Gastrocnemius medialis (tissue), 4 donors: ENCODE measurements around the gene STON2. TPM values are rescaled to one million over a fixed set of nuclear protein-coding genes. Genes with fewer than 3 reads are reported as not detected.

Source experiments
- ATAC-seq, 2 donors: fragments of 150-250 bp; one replicate each; pipeline ENCODE4 v1.9.1; 2016
- DNase-seq, 2 donors: peaks; one replicate each; pipeline ENCODE4 v3.0.0-alpha.2; 2019
- H3K27ac ChIP-seq, 4 donors: fragments of 200-600 bp; sonication (generic); 1 replicate in 1 of 4; 2 replicates in 3 of 4; pipeline ENCODE4 v1.5.1; 2016 to 2018; ENCODE audit warnings: mild to moderate bottlenecking in 2 of 4, moderate library complexity in 1 of 4
- H3K27me3 ChIP-seq, 3 donors: fragments of 200-600 bp; sonication (generic) in 2 of 3; 1 replicate in 1 of 3; 2 replicates in 2 of 3; pipeline versions ENCODE4 v1.5.1 to v1.6.0; 2016 to 2019; ENCODE audit warnings: mild to moderate bottlenecking in 1 of 3, moderate library complexity in 1 of 3
- H3K36me3 ChIP-seq, 2 donors: fragments of 200-600 bp; sonication (generic) in 1 of 2; one replicate each; pipeline ENCODE4 v1.5.1; 2017 to 2018
- H3K4me1 ChIP-seq, 2 donors: fragments of 200-600 bp; sonication (generic) in 1 of 2; one replicate each; pipeline ENCODE4 v1.5.1; 2016 to 2017; ENCODE audit warnings: mild to moderate bottlenecking in 2 of 2
- H3K4me3 ChIP-seq, 4 donors: fragments of 200-600 bp; sonication (generic) in 3 of 4; 1 replicate in 1 of 4; 2 replicates in 3 of 4; pipeline ENCODE4 v1.5.1; 2016 to 2019; ENCODE audit warnings: mild to moderate bottlenecking in 2 of 4
- H3K9me3 ChIP-seq, 3 donors: fragments of 200-600 bp; sonication (generic) in 2 of 3; 1 replicate in 1 of 3; 2 replicates in 2 of 3; pipeline ENCODE4 v1.5.1; 2016 to 2019
- CTCF ChIP-seq, 5 experiments: fragments of 450-650 bp in 3 of 5; fragments of 200-600 bp in 2 of 5; sonication (generic) in 2 of 5; IDR thresholded peaks in 4 of 5; conservative IDR thresholded peaks in 1 of 5; 1 replicate in 4 of 5; 2 replicates in 1 of 5; pipeline ENCODE4 v1.5.1; 2016 to 2019; ENCODE audit warnings: antibody characterized with exemption in 5 of 5, mild to moderate bottlenecking in 3 of 5, moderate library complexity in 3 of 5
- POLR2A ChIP-seq, 2 donors: fragments of 450-650 bp; IDR thresholded peaks; one replicate each; pipeline ENCODE4 v1.6.1; 2017; ENCODE audit warnings: antibody characterized with exemption in 2 of 2, mild to moderate bottlenecking in 2 of 2, moderate library complexity in 2 of 2
- in situ Hi-C, 4 donors: fragments of 200-750 bp; cut with MboI; loops; one replicate each; pipeline versions ENCODE4 v1.15.0 to v1.8.0; 2017; ENCODE audit warnings: low sequenced_read_pairs in 4 of 4
- intact Hi-C: fragments of 100-400 bp; cut with DNase I; formaldehyde crosslinking; loops from one replicate; pipeline ENCODE4 v1.15.1; 2023; ENCODE audit warnings: low total_unique reads
- total RNA-seq, 4 donors: library from RNA; depleted of rRNA; stranded (reverse); fragments of >200 nt; gene quantifications; one replicate each; pipeline versions ENCODE4 v1.1.0 to v1.2.3, GENCODE V29; 2016

STON2 gene
- total RNA-seq, 4 donors from 2014 or later, result 60.2 to 198 (median 161) TPM

GRCh38 chr14:81447021-81447764, 47.1 kb upstream of the STON2 start:
- Histone ChIP-seq H3K36me3 (no peaks in the 10 kb centered on the region), H3K27ac (peak overlapping the region; percentile 81 to 89 (median 84)), H3K4me3 (no peak overlapping the region), H3K4me1 (peaks cover 45 to 46% of the 10 kb centered on the region in 2 donors), H3K27me3 (no peaks in the 10 kb centered on the region), H3K9me3 (no peaks in the 10 kb centered on the region)
- ATAC-seq (peak; percentile 48 to 60), DNase-seq (peak; percentile 29 to 66)
- intact Hi-C loops (no loop called here), in situ Hi-C loops (loop anchor here in 1 of 4 donors (5.0 kb wide), 1 partner anchor 45 kb away; the partner anchor contains the start of gene STON2)
- TF ChIP-seq CTCF (IDR thresholded peaks at IDR 0.05 in 4 of 5, conservative IDR thresholded peaks at IDR 0.05 in 1 of 5) (no peak), POLR2A (IDR thresholded peaks at IDR 0.05) (no peak)

- in situ Hi-C loops, result loop anchor here in 1 of 4 donors (5.0 kb wide), 1 partner anchor 44 kb away; the partner anchor contains the start of gene STON2
- Histone ChIP-seq H3K4me3 (no peak overlapping the region), H3K36me3 (no peaks in the 10 kb centered on the region), H3K27ac (peak overlapping the region; percentile 81 to 89 (median 84)), H3K27me3 (no peaks in the 10 kb centered on the region), H3K4me1 (peaks cover 45% of the 10 kb centered on the region in 2 donors), H3K9me3 (no peaks in the 10 kb centered on the region)
- no peak for TF ChIP-seq CTCF (IDR thresholded peaks at IDR 0.05 in 4 of 5, conservative IDR thresholded peaks at IDR 0.05 in 1 of 5)
- no peak for TF ChIP-seq POLR2A (IDR thresholded peaks at IDR 0.05)
- intact Hi-C loops, result no loop called here
- DNase-seq (no peak), ATAC-seq (no peak)
Measured at GRCh38 chr14:81446279-81447007, 46.3 kb upstream of the STON2 start.

GRCh38 chr14:81441626-81442134, 41.6 kb upstream of the STON2 start:
- ATAC-seq, result no peak
- Histone ChIP-seq H3K27ac (no peak overlapping the region), H3K4me3 (no peak overlapping the region), H3K4me1 (peaks cover 8 to 11% of the 10 kb centered on the region in 2 donors), H3K36me3 (no peaks in the 10 kb centered on the region), H3K9me3 (no peaks in the 10 kb centered on the region), H3K27me3 (no peaks in the 10 kb centered on the region)
- intact Hi-C loops (no loop called here), in situ Hi-C loops (loop anchor here in 1 of 4 donors (5.0 kb wide), 1 partner anchor 34 kb away; no protein-coding TSS in a partner anchor)
- TF ChIP-seq CTCF (IDR thresholded peaks at IDR 0.05 in 4 of 5, conservative IDR thresholded peaks at IDR 0.05 in 1 of 5) (no peak), POLR2A (IDR thresholded peaks at IDR 0.05) (no peak)
- DNase-seq, result no peak

GRCh38 chr14:81440041-81440440, 39.9 kb upstream of the STON2 start:
- no peaks in the 10 kb centered on the region for H3K9me3 ChIP-seq
- H3K27ac ChIP-seq, result no peak overlapping the region
- no peaks in the 10 kb centered on the region for H3K36me3 ChIP-seq
- H3K4me3 ChIP-seq, result no peak overlapping the region
- H3K27me3 ChIP-seq, result no peaks in the 10 kb centered on the region
- DNase-seq, result no peak
- intact Hi-C loops (no loop called here), in situ Hi-C loops (loop anchor here in 1 of 4 donors (5.0 kb wide), 1 partner anchor 33 kb away; no protein-coding TSS in a partner anchor)
- no peak for TF ChIP-seq POLR2A (IDR thresholded peaks at IDR 0.05)
- TF ChIP-seq CTCF (IDR thresholded peaks at IDR 0.05 in 4 of 5, conservative IDR thresholded peaks at IDR 0.05 in 1 of 5), result no peak
- H3K4me1 ChIP-seq, result peaks cover 7 to 8% of the 10 kb centered on the region in 2 donors
- no peak for ATAC-seq
